WI38 (cell line): Measurements from ENCODE around the gene STOML2.
A peak's percentile ranks its signal among the peaks of the same experiment; 100 is the strongest.

Experiments used
- H3K4me3 ChIP-seq: 2 replicates; pipeline ENCODE4 v1.5.1; 2011; ENCODE audit warnings: low read depth, mild to moderate bottlenecking, control low read depth, low read length
- CTCF ChIP-seq: IDR thresholded peaks from 2 replicates; pipeline ENCODE4 v1.5.1; 2012; ENCODE audit warnings: low read depth, mild to moderate bottlenecking, control low read depth, low read length

The STOML2 gene

GRCh38 chr9:35116898-35117551, 14.1 kb upstream of the STOML2 start:
- peak; percentile 88 for TF ChIP-seq CTCF

GRCh38 chr9:35116539-35116897, 13.6 kb upstream of the STOML2 start:
- H3K4me3 ChIP-seq, result peak overlapping the region; percentile 74
- no peak for TF ChIP-seq CTCF

More at GRCh38 chr9:35116898-35117551, 14.1 kb upstream of the STOML2 start:
- peak overlapping the region; percentile 74 for H3K4me3 ChIP-seq

GRCh38 chr9:35115680-35116538, 13.0 kb upstream of the STOML2 start, which contains the start of gene ATOSB:
ATOSB (minus strand) TSS chr9:35115862; CDS start chr9:35108274, 7,588 bp downstream.
- H3K4me3 ChIP-seq, result peak within 1 kb of the TSS; percentile 74
- TF ChIP-seq CTCF, result no peak

- H3K4me3 ChIP-seq, result peak overlapping the region; percentile 74
- no peak for TF ChIP-seq CTCF
Measured at GRCh38 chr9:35114840-35115628, 12.1 kb upstream of the STOML2 start.

GRCh38 chr9:35114113-35114839, 11.3 kb upstream of the STOML2 start:
- peak overlapping the region; percentile 74 for H3K4me3 ChIP-seq
- TF ChIP-seq CTCF, result no peak

GRCh38 chr9:35112257-35113020, 9.5 kb upstream of the STOML2 start:
- peak overlapping the region; percentile 19 for H3K4me3 ChIP-seq
- TF ChIP-seq CTCF, result no peak
